MV-4-11 (cell line): ENCODE measurements around the gene ZBED4.

Experiments used
- DNase-seq: peaks from one replicate; lab custom pipeline; 2025; lab: John Stamatoyannopoulos, UW

ZBED4 gene

DNA sequence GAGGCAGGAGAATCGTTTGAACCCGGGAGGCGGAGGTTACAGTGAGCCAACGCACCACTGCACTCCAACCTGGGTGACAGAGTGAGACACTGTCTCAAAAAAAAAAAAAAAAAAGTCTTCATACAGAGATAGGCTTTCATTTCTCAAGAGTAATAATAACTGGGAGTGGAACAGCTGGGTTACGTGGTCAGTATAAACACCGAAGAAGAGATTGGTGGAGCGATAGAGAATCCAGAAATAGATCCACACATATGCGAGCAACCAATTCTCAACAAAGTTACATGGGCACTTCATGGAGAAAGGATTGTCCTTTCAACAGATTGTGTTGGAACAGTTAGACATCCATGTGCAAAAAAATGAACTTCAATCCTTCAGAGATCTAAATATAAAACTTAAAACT lies 24.6 kb downstream of the ZBED4 start:
- DNase-seq: no peak

DNA sequence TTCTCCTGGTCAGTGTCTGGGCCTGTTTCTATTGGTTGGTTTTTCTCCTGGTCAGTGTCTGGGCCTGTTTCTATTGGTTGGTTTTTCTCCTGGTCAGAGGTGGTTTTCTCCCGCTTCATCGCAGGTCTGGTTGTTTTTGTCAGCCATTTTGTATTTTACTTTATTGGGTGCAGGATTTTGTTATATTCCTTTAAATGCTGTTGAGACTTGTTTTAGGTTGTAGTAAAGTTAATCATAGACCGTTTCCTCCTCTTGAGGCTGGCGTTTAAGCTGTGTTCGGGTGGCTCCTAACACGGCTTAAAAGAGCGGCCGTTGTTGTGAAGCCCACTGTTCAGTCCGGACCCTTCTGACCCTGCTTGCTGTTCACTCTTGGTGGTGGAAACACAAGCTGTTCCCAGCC lies 26.2 kb downstream of the ZBED4 start:
- no peak for DNase-seq

DNA sequence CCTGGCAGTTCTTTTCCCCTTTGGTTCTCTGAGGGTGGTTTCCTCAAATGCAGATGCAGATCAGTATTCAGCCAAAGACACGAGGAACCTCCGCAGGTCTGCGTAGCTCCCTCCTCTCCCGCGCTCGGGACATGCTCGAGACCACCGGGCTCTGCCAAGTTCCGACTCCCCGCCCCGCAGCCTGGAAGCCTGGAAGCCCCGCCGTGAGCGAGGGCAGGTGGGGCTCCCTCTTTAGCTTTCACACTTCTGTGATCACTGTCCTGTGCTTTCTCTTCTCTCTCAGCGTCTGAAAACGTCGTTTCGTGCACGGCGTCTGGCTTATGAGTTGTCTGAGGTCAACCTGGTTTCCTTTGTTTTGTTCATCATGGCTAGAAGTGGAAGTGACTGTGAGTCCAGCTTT lies 26.6 kb downstream of the ZBED4 start:
- no peak for DNase-seq

DNA sequence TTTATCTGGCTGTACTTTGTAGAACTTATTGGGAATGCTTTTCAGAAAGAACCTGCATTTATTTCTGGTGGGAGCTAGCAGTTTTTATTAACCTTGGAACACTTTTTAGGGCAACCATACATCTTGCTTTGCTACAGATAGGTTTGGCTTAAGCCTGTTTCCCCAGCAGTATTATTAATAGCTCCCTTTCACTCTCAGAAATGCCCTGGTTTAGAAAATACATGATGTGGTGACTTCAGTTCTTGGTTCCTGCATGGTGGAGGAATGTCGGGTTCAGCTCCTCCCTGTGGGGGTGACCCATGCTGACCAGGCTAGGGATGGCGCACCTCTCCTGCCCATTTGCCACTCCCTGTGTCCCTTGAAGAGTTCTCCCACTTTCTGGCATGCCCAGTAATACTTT lies 28.2 kb downstream of the ZBED4 start:
- no peak for DNase-seq

- DNase-seq: no peak
These were observed 29.1 kb downstream of the ZBED4 start for GRCh38 chr22:49882519-49883293.

GRCh38 chr22:49883294-49883640 lies 29.6 kb downstream of the ZBED4 start:
- DNase-seq: no peak

GRCh38 chr22:49884075-49884474 lies 30.4 kb downstream of the ZBED4 start:
- no peak for DNase-seq

- no peak for DNase-seq
These were observed 31.0 kb downstream of the ZBED4 start for GRCh38 chr22:49884503-49885260.

DNA sequence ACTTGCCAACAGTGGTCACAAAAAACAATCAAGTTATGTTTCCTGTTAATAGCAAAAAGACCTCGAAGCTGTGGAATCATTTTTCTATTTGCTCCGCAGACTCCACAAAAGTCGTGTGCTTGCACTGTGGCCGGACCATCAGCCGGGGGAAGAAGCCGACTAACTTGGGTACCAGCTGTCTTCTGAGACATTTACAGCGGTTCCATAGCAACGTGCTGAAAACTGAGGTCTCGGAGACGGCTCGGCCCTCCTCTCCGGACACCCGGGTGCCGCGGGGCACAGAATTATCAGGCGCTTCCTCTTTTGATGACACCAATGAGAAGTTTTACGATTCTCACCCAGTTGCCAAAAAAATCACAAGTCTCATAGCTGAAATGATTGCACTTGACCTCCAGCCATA lies 31.6 kb downstream of the ZBED4 start:
- no peak for DNase-seq

DNA sequence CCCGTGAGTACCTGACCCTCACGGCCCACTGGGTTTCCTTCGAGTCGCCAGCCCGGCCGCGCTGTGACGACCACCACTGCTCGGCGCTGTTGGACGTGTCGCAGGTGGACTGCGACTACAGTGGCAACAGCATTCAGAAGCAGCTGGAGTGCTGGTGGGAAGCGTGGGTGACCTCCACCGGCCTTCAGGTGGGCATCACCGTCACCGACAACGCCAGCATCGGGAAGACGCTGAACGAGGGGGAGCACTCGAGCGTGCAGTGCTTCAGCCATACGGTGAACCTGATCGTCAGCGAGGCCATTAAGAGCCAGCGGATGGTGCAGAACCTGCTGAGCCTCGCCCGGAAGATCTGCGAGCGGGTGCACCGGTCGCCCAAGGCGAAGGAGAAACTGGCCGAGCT lies 32.2 kb downstream of the ZBED4 start:
- no peak for DNase-seq

GRCh38 chr22:49886346-49887063 lies 32.9 kb downstream of the ZBED4 start:
- DNase-seq: no peak

DNA sequence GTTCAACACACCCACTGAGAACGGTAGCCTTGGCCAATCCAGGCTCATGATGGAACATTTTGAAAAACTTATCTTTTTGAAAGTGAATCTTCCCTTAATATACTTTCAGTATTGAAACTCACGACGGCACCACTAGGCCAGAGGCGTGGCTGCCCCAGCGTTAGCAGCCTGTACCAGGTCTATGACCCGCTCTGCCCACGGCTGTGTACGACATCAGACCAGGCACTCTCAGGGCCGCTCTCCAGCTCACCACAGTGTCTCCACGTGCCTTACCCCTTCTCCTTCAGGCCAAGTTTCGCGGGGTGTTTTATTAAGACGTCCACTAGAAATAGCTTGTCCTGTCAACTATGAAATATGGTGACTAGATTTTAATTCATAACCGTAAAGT lies 33.4 kb downstream of the ZBED4 start:
- no peak for DNase-seq

- no peak for DNase-seq
These were observed 34.1 kb downstream of the ZBED4 start for GRCh38 chr22:49887702-49888101.

GRCh38 chr22:49889071-49889470 lies 35.4 kb downstream of the ZBED4 start:
- DNase-seq: no peak

DNA sequence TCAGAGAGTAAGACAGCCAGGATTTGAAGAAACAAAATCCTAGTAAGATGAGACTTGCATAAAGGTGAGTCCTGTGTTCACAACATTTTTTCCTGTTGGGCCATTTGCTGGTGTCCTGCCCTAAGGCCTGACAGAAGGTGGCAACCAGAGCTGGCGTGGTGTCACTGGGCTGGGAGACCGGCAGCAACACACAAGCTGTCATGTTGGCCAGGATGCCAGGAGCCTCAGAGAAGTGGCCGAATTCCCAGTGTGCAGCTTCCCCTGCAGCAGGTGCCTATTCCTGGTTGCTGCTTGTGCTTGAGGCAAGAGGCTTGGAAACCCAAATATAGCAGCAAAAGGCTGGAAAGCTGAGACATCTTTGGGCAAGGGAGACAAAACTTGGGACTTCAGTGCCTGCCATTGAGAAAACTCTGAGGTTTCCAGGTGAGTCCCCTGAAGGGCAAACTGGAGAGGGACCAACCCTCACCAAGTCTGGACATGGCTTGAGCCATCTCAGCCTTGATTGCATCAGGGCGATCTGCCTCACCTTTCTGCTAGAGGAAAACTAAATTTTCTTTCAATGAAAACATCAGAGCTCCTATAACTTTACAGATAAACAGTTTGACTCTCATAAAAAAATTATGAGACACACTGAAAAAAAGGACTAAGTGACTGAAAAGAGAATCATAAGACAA lies 38.7 kb downstream of the ZBED4 start:
- no peak for DNase-seq

DNA sequence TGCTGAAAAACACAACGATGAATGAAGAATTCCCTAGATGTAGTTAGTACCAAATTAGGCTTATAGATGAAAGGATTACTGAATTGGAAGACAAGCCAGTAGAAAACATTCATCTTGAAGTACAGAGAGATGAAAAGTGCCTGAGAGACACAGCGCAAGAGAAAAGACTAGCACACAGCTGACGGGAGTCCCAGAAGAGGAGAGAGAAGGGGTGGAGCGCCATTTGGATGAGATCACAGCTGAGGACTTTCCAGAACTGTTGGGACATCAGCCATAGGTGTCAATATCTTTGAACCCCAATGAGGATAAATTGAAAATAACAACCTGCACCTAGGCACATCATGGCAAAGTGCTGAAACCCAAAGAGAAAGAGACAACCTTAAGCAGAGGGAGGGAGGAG lies 39.4 kb downstream of the ZBED4 start:
- DNase-seq: no peak

DNA sequence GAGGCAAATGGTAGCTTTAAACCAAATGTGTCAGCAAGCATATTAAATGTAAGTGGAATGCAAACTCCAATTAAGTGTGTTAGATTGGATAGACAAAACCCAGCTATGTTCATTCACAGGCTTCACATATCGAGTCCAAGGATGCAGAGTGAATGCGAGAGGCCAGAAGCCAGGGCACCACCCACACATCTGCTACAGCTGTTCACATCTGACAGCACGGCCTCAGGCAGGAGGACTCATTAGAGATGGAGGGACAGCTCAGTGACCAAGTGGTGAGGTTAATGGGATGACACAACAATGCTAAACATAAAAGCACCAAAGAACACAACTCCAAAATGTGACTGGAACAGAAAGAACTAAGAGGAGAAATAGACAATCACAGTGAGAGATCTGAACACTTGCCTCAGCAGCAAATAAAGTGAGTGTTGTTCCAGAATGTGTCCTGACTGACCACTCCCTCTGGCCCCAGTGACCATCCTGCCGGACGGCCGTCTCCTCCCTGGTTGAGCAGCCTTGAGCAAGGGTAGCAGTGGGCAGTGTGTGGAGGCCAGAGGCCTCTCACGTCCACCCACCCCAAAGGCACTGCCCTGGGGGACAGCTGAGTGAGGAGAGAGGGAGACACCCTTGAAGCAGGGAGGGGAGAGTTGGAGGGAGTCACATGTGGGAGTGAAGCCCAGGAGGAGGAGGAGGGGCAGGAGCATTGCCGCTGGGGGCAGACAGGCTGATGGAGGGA lies 40.8 kb downstream of the ZBED4 start:
- no peak for DNase-seq

DNA sequence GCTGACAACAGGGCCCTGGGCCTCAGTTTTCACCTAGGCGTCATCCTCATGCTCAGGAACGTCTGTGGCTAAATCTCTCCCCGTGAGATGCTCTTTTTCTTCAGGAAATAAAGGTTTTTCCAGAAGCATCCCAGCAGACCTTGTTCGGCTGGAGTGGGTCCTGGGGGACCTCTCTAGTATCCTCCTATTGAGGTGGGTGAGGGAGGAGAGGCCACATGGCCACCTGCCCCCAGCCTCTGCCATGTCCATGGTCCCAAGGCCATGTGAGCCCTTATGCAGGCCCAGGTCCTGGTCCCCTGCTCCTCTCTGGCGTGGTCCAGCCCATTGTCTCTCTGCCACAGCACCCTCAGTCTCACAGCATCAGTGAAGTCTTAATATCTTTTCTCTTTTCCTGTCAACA lies 42.6 kb downstream of the ZBED4 start:
- no peak for DNase-seq

- DNase-seq: no peak
These were observed 43.5 kb downstream of the ZBED4 start for GRCh38 chr22:49897015-49897684.

DNA sequence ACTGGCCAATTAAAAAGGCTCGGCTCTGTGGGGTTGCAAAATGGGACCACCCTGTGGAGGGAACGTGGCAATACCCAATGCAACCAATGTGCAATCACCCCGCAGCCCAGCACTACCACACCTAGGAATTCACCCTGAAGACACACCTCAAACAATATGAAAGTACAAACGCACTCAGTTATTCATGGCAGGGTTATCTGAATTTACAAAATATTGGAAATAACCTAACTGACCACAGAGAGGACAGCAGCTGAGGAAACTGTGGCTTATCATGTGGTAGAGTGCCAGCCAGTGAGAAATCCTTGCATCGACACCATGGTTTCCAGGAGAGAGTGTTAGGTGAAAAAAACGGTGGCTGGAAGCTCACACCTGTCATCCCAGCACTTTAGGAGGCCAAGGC lies 45.9 kb downstream of the ZBED4 start:
- no peak for DNase-seq
